Endothelial cell of umbilical vein (primary cell): ENCODE data around the gene TMEM114. TPM values are rescaled to one million over a fixed set of nuclear protein-coding genes. Genes with fewer than 3 reads are reported as not detected.

Source experiments
- BruUV-seq: library from RNA; stranded (reverse); fragments of 400-500 nt; replicated peaks from 2 replicates; lab custom pipeline; 2021; lab: Mats Ljungman, UMichigan
- CTCF ChIA-PET: fragments of 300-600, 350-600 bp; sonication (Branson Sonifier 250); formaldehyde crosslinking; loops from one replicate; lab custom pipeline; 2021; ENCODE audit warnings: antibody characterized with exemption, inconsistent platforms; lab: Charles Lee
- POLR2A ChIA-PET: fragments of 300-600, 350-600 bp; sonication (Branson Sonifier 250); formaldehyde crosslinking; loops from one replicate; lab custom pipeline; 2021; ENCODE audit warnings: antibody characterized with exemption, inconsistent platforms; lab: Charles Lee
- DNase-seq: peaks from one replicate; pipeline ENCODE4 v3.0.0-alpha.2; 2011; ENCODE audit warnings: low read depth, low spot score
- FAIRE-seq: peaks from 2 replicates; lab custom pipeline; 2011; peaks lifted over from hg19 to GRCh38; lab: Jason Lieb, UNC
- H2AFZ ChIP-seq: 2 replicates; pipeline ENCODE4 v1.6.0; 2012; ENCODE audit warnings: low read depth, low read length, control low read depth, inconsistent platforms
- H3K27ac ChIP-seq: 2 replicates; pipeline ENCODE4 v1.5.1; 2011; ENCODE audit warnings: low read depth, mild to moderate bottlenecking, control low read depth, low read length, moderate library complexity; ENCODE audit not compliant: insufficient read depth
- H3K27me3 ChIP-seq, 2 experiments: 2 replicates each; pipeline versions ENCODE4 v1.6.0 to v1.6.1; 2011; ENCODE audit warnings: low read length in 2 of 2, mixed read lengths in 1 of 2; ENCODE audit not compliant: control insufficient read depth in 2 of 2, insufficient read depth in 2 of 2
- H3K36me3 ChIP-seq, 2 experiments: 2 replicates in 1 of 2; 3 replicates in 1 of 2; pipeline ENCODE4 v1.5.1; 2011; ENCODE audit warnings: low read length in 2 of 2, mild to moderate bottlenecking in 1 of 2, moderate library complexity in 1 of 2; ENCODE audit not compliant: control insufficient read depth in 2 of 2, insufficient read depth in 2 of 2; ENCODE audit errors: extremely low read depth in 1 of 2
- H3K4me1 ChIP-seq: 3 replicates; pipeline ENCODE4 v1.5.1; 2011; ENCODE audit warnings: mild to moderate bottlenecking, low read length; ENCODE audit not compliant: control insufficient read depth, insufficient read depth; ENCODE audit errors: extremely low read depth
- H3K4me2 ChIP-seq: 2 replicates; pipeline ENCODE4 v1.6.1; 2011; ENCODE audit warnings: low read length, control low read depth, mixed read lengths; ENCODE audit not compliant: insufficient read depth
- H3K4me3 ChIP-seq, 3 experiments: fragments of 200-600 bp in 1 of 3; sonication (generic), shearing (Covaris generic) in 1 of 3; replicated peaks in 1 of 3; 2 replicates each; pipeline ENCODE4 v1.5.1; 2011 to 2016; ENCODE audit warnings: control low read depth in 3 of 3, low read length in 3 of 3, mild to moderate bottlenecking in 2 of 3, inconsistent platforms in 1 of 3, low read depth in 1 of 3, moderate library complexity in 1 of 3; ENCODE audit not compliant: insufficient read depth in 1 of 3
- H3K79me2 ChIP-seq: 2 replicates; pipeline ENCODE4 v1.6.0; 2012; ENCODE audit warnings: low read length, inconsistent platforms; ENCODE audit not compliant: control insufficient read depth, insufficient read depth
- H3K9ac ChIP-seq: replicated peaks from 2 replicates; pipeline ENCODE3; 2011; ENCODE audit warnings: low read length, control low read depth; ENCODE audit not compliant: insufficient read depth; ENCODE audit errors: extremely low read depth
- H3K9me1 ChIP-seq: replicated peaks from 3 replicates; pipeline ENCODE4 v1.6.0; 2011; ENCODE audit warnings: mild to moderate bottlenecking, low read length; ENCODE audit not compliant: control insufficient read depth, insufficient read depth; ENCODE audit errors: extremely low read depth
- H3K9me3 ChIP-seq: replicated peaks from 2 replicates; pipeline ENCODE4 v1.5.1; 2012; ENCODE audit warnings: low read length, inconsistent platforms; ENCODE audit not compliant: control insufficient read depth, insufficient read depth
- H4K20me1 ChIP-seq: replicated peaks from 2 replicates; pipeline ENCODE3; 2011; ENCODE audit warnings: mild to moderate bottlenecking, low read length; ENCODE audit not compliant: control insufficient read depth, insufficient read depth; ENCODE audit errors: extremely low read depth
- CTCF ChIP-seq, 2 donors: IDR thresholded peaks; 1 replicate in 1 of 2; 2 replicates in 1 of 2; pipeline ENCODE4 v1.5.1; 2011; ENCODE audit warnings: low read length in 2 of 2, mild to moderate bottlenecking in 2 of 2, moderate library complexity in 2 of 2, control low read depth in 1 of 2, inconsistent platforms in 1 of 2, low read depth in 1 of 2; ENCODE audit not compliant: insufficient read depth in 1 of 2; ENCODE audit errors: extremely low read depth in 1 of 2
- EZH2 ChIP-seq: IDR thresholded peaks from 2 replicates; pipeline ENCODE4 v1.6.1; 2012; ENCODE audit warnings: borderline replicate concordance, low read depth, mild to moderate bottlenecking, moderate library complexity, low read length, inconsistent platforms; ENCODE audit not compliant: severe bottlenecking
- FOS ChIP-seq: IDR thresholded peaks from 2 replicates; pipeline ENCODE4 v1.6.1; 2011; ENCODE audit warnings: mild to moderate bottlenecking, low read length, moderate library complexity, borderline replicate concordance; ENCODE audit not compliant: insufficient read depth
- GATA2 ChIP-seq: IDR thresholded peaks from 2 replicates; pipeline ENCODE4 v1.7.0; 2011; ENCODE audit warnings: low read depth, mild to moderate bottlenecking, moderate library complexity, mixed read lengths, low read length; ENCODE audit not compliant: insufficient read length, insufficient read depth
- JUN ChIP-seq: IDR thresholded peaks from 2 replicates; pipeline ENCODE4 v1.6.1; 2011; ENCODE audit warnings: borderline replicate concordance, low read depth; ENCODE audit not compliant: insufficient read length, insufficient read depth
- MYC ChIP-seq: IDR thresholded peaks from one replicate; pipeline ENCODE4 v1.6.1; 2011; ENCODE audit warnings: mild to moderate bottlenecking, low read depth, low read length
- POLR2A ChIP-seq: IDR thresholded peaks from 2 replicates; pipeline ENCODE4 v1.6.1; 2012; ENCODE audit warnings: low read depth, mild to moderate bottlenecking, control low read depth, low read length
- POLR2AphosphoS5 ChIP-seq: IDR thresholded peaks from 2 replicates; pipeline ENCODE4 v1.6.1; 2012; ENCODE audit warnings: low read depth, mild to moderate bottlenecking, control low read depth, low read length, moderate library complexity; ENCODE audit not compliant: insufficient read depth
- dilution Hi-C: fragments of 300-500 bp; cut with MboI; formaldehyde crosslinking; loops from one replicate; pipeline ENCODE4 v1.15.0; 2019; ENCODE audit warnings: low sequenced_read_pairs; ENCODE audit not compliant: extremely low pct_ligation_motif_present
- intact Hi-C: fragments of 100-400 bp; cut with micrococcal nuclease; formaldehyde crosslinking; loops from one replicate; pipeline ENCODE4 v1.10.0; 2022
- polyA plus RNA-seq, 4 experiments: library from polyadenylated mRNA; depleted of rRNA in 3 of 4; stranded (reverse) in 3 of 4; unstranded in 1 of 4; fragments of >200 nt; gene quantifications; 2 replicates each; pipeline versions ENCODE4 v1.2.1 to v1.2.3, GENCODE V29; 2011 to 2012; ENCODE audit warnings: missing spikeins in 1 of 4
- total RNA-seq: library from RNA; stranded (reverse); gene quantifications from 2 replicates; pipeline ENCODE4 v1.2.3, GENCODE V29; 2021
- TF ChIP-seq, protein P1 (sequence below): IDR thresholded peaks from 2 replicates; pipeline ENCODE4 v1.6.1; 2011; ENCODE audit not compliant: insufficient read depth, insufficient read length

Gene TMEM114
- total and polyA plus RNA-seq, 2 donors (not counting 3 experiments of a cell fraction or from before 2014, with no cell fraction given) = not detected

- no TSS peak for BruUV-seq
- no peak overlapping the region for H3K9ac ChIP-seq
- FAIRE-seq (no peak), DNase-seq (no peak)
- TF ChIP-seq FOS = no peak
- no peak for TF ChIP-seq POLR2AphosphoS5
- no peak for TF ChIP-seq EZH2
- no peak for TF ChIP-seq CTCF (IDR thresholded peaks at IDR 0.05; ENCODE audit: extremely low read depth in 1 of 2, insufficient read depth in 1 of 2, low read depth in 1 of 2, low read length in 2 of 2)
- TF ChIP-seq MYC = no peak
- no peak for TF ChIP-seq JUN
- TF ChIP-seq, protein P1, sequence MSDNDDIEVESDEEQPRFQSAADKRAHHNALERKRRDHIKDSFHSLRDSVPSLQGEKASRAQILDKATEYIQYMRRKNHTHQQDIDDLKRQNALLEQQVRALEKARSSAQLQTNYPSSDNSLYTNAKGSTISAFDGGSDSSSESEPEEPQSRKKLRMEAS = no peak
- no peak for TF ChIP-seq GATA2
- no peak for TF ChIP-seq POLR2A
- POLR2A ChIA-PET = no interaction called here
- intact Hi-C loops (no loop called here), dilution Hi-C loops (no loop called here)
- no peaks in the 10 kb centered on the region for H4K20me1 ChIP-seq
- H3K27me3 ChIP-seq = peaks cover 19 to 24% of the 10 kb centered on the region in 2 experiments
- no peaks in the 10 kb centered on the region for H3K9me3 ChIP-seq
- H3K4me3 ChIP-seq = no peak overlapping the region
- H2AFZ ChIP-seq = no peak overlapping the region
- CTCF ChIA-PET = no interaction called here
- H3K36me3 ChIP-seq = no peaks in the 10 kb centered on the region
- H3K27ac ChIP-seq = no peak overlapping the region
- no peaks in the 10 kb centered on the region for H3K79me2 ChIP-seq
- H3K9me1 ChIP-seq = no peaks in the 10 kb centered on the region
- no peaks in the 10 kb centered on the region for H3K4me1 ChIP-seq
- no peak overlapping the region for H3K4me2 ChIP-seq
Measured at GRCh38 chr16:8591451-8591850, 1.1 kb upstream of the TMEM114 start.
